Mesenchymal stem cell (in vitro differentiated cells and primary cell): ENCODE data around the gene PM20D1.
"Not testable (repeated sequence)": the region's sequence is repeated elsewhere in the genome, so short reads cannot be mapped to it uniquely, and the experiment has no call there.

Experiments
- DNase-seq: peaks from one replicate; pipeline ENCODE4 v3.0.0-alpha.2; 2013
- H2AFZ ChIP-seq: one replicate; pipeline ENCODE4 v1.6.1; 2013; ENCODE audit warnings: low read depth, mild to moderate bottlenecking, control low read depth, inconsistent platforms, low read length, moderate library complexity
- H2AK5ac ChIP-seq: 2 replicates; pipeline ENCODE4 v1.6.1; 2013; ENCODE audit warnings: low read length, moderate library complexity, mild to moderate bottlenecking, inconsistent platforms; ENCODE audit not compliant: severe bottlenecking
- H2BK120ac ChIP-seq: one replicate; pipeline ENCODE4 v1.6.1; 2013; ENCODE audit warnings: low read depth, mild to moderate bottlenecking, inconsistent platforms, low read length, moderate library complexity
- H2BK12ac ChIP-seq, 2 experiments: one replicate each; pipeline ENCODE4 v1.6.1; 2013; ENCODE audit warnings: inconsistent platforms in 2 of 2, low read length in 2 of 2, mild to moderate bottlenecking in 2 of 2, moderate library complexity in 2 of 2, control low read depth in 1 of 2
- H2BK15ac ChIP-seq: one replicate; pipeline ENCODE4 v1.6.1; 2013; ENCODE audit warnings: mild to moderate bottlenecking, low read depth, inconsistent platforms; ENCODE audit not compliant: poor library complexity, severe bottlenecking
- H2BK5ac ChIP-seq: 2 replicates; pipeline ENCODE4 v1.6.1; 2013; ENCODE audit warnings: low read depth, mild to moderate bottlenecking, low read length, control low read depth, inconsistent platforms; ENCODE audit not compliant: poor library complexity, severe bottlenecking
- H3K14ac ChIP-seq, 2 experiments: one replicate each; pipeline ENCODE4 v1.6.1; 2013; ENCODE audit warnings: inconsistent platforms in 2 of 2, low read length in 2 of 2, control low read depth in 1 of 2, mild to moderate bottlenecking in 1 of 2, moderate library complexity in 1 of 2
- H3K18ac ChIP-seq, 2 experiments: one replicate each; pipeline ENCODE4 v1.6.1; 2013; ENCODE audit warnings: inconsistent platforms in 2 of 2, low read length in 2 of 2, control low read depth in 1 of 2, low read depth in 1 of 2, mild to moderate bottlenecking in 1 of 2
- H3K23ac ChIP-seq, 2 experiments: one replicate each; pipeline ENCODE4 v1.6.1; 2013; ENCODE audit warnings: inconsistent platforms in 2 of 2, low read length in 2 of 2, mild to moderate bottlenecking in 2 of 2, moderate library complexity in 2 of 2, control low read depth in 1 of 2
- H3K27ac ChIP-seq: 2 replicates; pipeline ENCODE4 v1.5.1; 2013; ENCODE audit warnings: mild to moderate bottlenecking, moderate library complexity, low read length, control low read depth, inconsistent platforms; ENCODE audit not compliant: poor library complexity, severe bottlenecking
- H3K27me3 ChIP-seq, 2 experiments: 2 replicates each; pipeline versions ENCODE4 v1.6.1 to v1.7.0; 2013; ENCODE audit warnings: low read length in 2 of 2, mild to moderate bottlenecking in 2 of 2, moderate library complexity in 2 of 2, control low read depth in 1 of 2, inconsistent platforms in 1 of 2; ENCODE audit not compliant: control insufficient read depth in 1 of 2, insufficient read depth in 1 of 2
- H3K36me3 ChIP-seq, 2 experiments: 2 replicates each; pipeline versions ENCODE4 v1.6.1 to v1.7.0; 2013; ENCODE audit warnings: low read length in 2 of 2, control low read depth in 1 of 2, inconsistent platforms in 1 of 2, low read depth in 1 of 2, mild to moderate bottlenecking in 1 of 2; ENCODE audit not compliant: insufficient read depth in 2 of 2, control insufficient read depth in 1 of 2
- H3K4ac ChIP-seq, 2 experiments: one replicate each; pipeline ENCODE4 v1.6.1; 2013; ENCODE audit warnings: inconsistent platforms in 2 of 2, low read length in 2 of 2, mild to moderate bottlenecking in 2 of 2, moderate library complexity in 2 of 2, control low read depth in 1 of 2, low read depth in 1 of 2
- H3K4me1 ChIP-seq: 2 replicates; pipeline ENCODE4 v1.6.1; 2013; ENCODE audit warnings: low read depth, low read length, control low read depth; ENCODE audit not compliant: control insufficient read depth, insufficient read depth
- H3K4me2 ChIP-seq: 2 replicates; pipeline ENCODE4 v1.6.1; 2013; ENCODE audit warnings: low read length, mild to moderate bottlenecking, inconsistent platforms; ENCODE audit not compliant: poor library complexity, severe bottlenecking
- H3K4me3 ChIP-seq, 2 experiments: 2 replicates each; pipeline versions ENCODE4 v1.5.1 to v1.7.0; 2013; ENCODE audit warnings: low read length in 2 of 2, mild to moderate bottlenecking in 2 of 2, control low read depth in 1 of 2, low read depth in 1 of 2; ENCODE audit not compliant: insufficient read depth in 1 of 2
- H3K79me1 ChIP-seq: replicated peaks from 2 replicates; pipeline ENCODE4 v1.6.1; 2013; ENCODE audit warnings: mild to moderate bottlenecking, control low read depth, low read length, inconsistent platforms; ENCODE audit not compliant: poor library complexity, severe bottlenecking
- H3K9ac ChIP-seq: 2 replicates; pipeline ENCODE4 v1.7.0; 2013; ENCODE audit warnings: mild to moderate bottlenecking, low read length, moderate library complexity
- H3K9me3 ChIP-seq: 2 replicates; pipeline ENCODE4 v1.7.0; 2013; ENCODE audit warnings: mild to moderate bottlenecking, low read length; ENCODE audit not compliant: control insufficient read depth
- H4K8ac ChIP-seq: one replicate; pipeline ENCODE4 v1.6.1; 2013; ENCODE audit warnings: inconsistent platforms, mild to moderate bottlenecking, low read length, moderate library complexity
- H4K91ac ChIP-seq: one replicate; pipeline ENCODE4 v1.6.1; 2013; ENCODE audit warnings: mild to moderate bottlenecking, low read length, inconsistent platforms
- WGBS: methylation state at CpG from one replicate; pipeline ENCODE4 v1.1.7; 2013; ENCODE audit warnings: mixed read lengths; 5-methylcytosine and 5-hydroxymethylcytosine counted together

Gene PM20D1

GRCh38 chr1:205873148-205873547, 23.2 kb upstream of the PM20D1 start:
- peaks cover 0 to 15% of the 10 kb centered on the region in 2 experiments for H3K27me3 ChIP-seq
- H2BK120ac ChIP-seq, H3K27ac ChIP-seq, H3K9ac ChIP-seq, H3K4ac ChIP-seq, H3K4me2 ChIP-seq, DNase-seq, H3K9me3 ChIP-seq, H3K14ac ChIP-seq, H2BK12ac ChIP-seq, H3K4me1 ChIP-seq, H3K36me3 ChIP-seq, H3K23ac ChIP-seq, H4K91ac ChIP-seq, H2AK5ac ChIP-seq, H3K4me3 ChIP-seq, H3K79me1 ChIP-seq, H2BK5ac ChIP-seq, H2BK15ac ChIP-seq, H4K8ac ChIP-seq, H2AFZ ChIP-seq, H3K18ac ChIP-seq: not testable (repeated sequence)

- no peak overlapping the region for H3K23ac ChIP-seq
- no peak overlapping the region for H2BK12ac ChIP-seq
- H3K4me2 ChIP-seq: no peak overlapping the region
- no peak overlapping the region for H3K18ac ChIP-seq
- H3K4me1 ChIP-seq: no peaks in the 10 kb centered on the region
- DNase-seq: no peak
- no peak overlapping the region for H3K4ac ChIP-seq
- 78% methylated on average over 1 of the region's 2 CpGs for WGBS
- peaks cover 0 to 15% of the 10 kb centered on the region in 2 experiments for H3K27me3 ChIP-seq
- no peak overlapping the region for H4K91ac ChIP-seq
- H2BK15ac ChIP-seq: no peak overlapping the region
- no peak overlapping the region for H2AK5ac ChIP-seq
- H2AFZ ChIP-seq: no peak overlapping the region
- H3K9ac ChIP-seq: no peak overlapping the region
- H3K9me3 ChIP-seq: no peaks in the 10 kb centered on the region
- H2BK120ac ChIP-seq: no peak overlapping the region
- H3K36me3 ChIP-seq: no peaks in the 10 kb centered on the region
- no peaks in the 10 kb centered on the region for H3K79me1 ChIP-seq
- H3K14ac ChIP-seq: no peak overlapping the region
- no peak overlapping the region for H2BK5ac ChIP-seq
- H3K27ac ChIP-seq: no peak overlapping the region
- H3K4me3 ChIP-seq: no peak overlapping the region
- H4K8ac ChIP-seq: no peak overlapping the region
Measured at GRCh38 chr1:205870236-205870635, 20.3 kb upstream of the PM20D1 start.

- Histone ChIP-seq H2BK120ac (no peak overlapping the region), H3K4me2 (no peak overlapping the region), H2BK12ac (no peak overlapping the region), H4K8ac (no peak overlapping the region), H3K14ac (no peak overlapping the region), H3K9ac (no peak overlapping the region), H3K4ac (no peak overlapping the region), H3K79me1 (no peaks in the 10 kb centered on the region), H3K27me3 (peaks cover 0 to 7% of the 10 kb centered on the region in 2 experiments), H3K4me1 (no peaks in the 10 kb centered on the region), H3K27ac (no peak overlapping the region), H4K91ac (no peak overlapping the region), H3K9me3 (peaks cover 8% of the 10 kb centered on the region), H2AK5ac (no peak overlapping the region), H2AFZ (no peak overlapping the region), H2BK5ac (no peak overlapping the region), H2BK15ac (no peak overlapping the region), H3K4me3 (no peak overlapping the region), H3K23ac (no peak overlapping the region), H3K36me3 (no peaks in the 10 kb centered on the region), H3K18ac (no peak overlapping the region)
- DNase-seq: no peak
- WGBS: 100% methylated on average over 1 of the region's 2 CpGs
Measured at GRCh38 chr1:205861540-205861939, 11.6 kb upstream of the PM20D1 start.

GRCh38 chr1:205858141-205858961, 8.4 kb upstream of the PM20D1 start:
- Histone ChIP-seq H3K23ac (no peak overlapping the region), H3K4ac (no peak overlapping the region), H3K27ac (no peak overlapping the region), H2BK15ac (no peak overlapping the region), H3K36me3 (no peaks in the 10 kb centered on the region), H2BK12ac (no peak overlapping the region), H2AFZ (no peak overlapping the region), H2BK120ac (no peak overlapping the region), H3K27me3 (peaks cover 0 to 3% of the 10 kb centered on the region in 2 experiments), H3K79me1 (no peaks in the 10 kb centered on the region), H4K8ac (no peak overlapping the region), H3K9ac (no peak overlapping the region), H2AK5ac (no peak overlapping the region), H3K18ac (no peak overlapping the region), H3K14ac (no peak overlapping the region), H2BK5ac (no peak overlapping the region), H3K4me1 (no peaks in the 10 kb centered on the region), H3K9me3 (peaks cover 15% of the 10 kb centered on the region), H3K4me3 (no peak overlapping the region), H4K91ac (no peak overlapping the region), H3K4me2 (no peak overlapping the region)
- no peak for DNase-seq
- 46% methylated on average over 5 of the region's 6 CpGs for WGBS
